NT2/D1 (cell line): ENCODE measurements around the gene RBAK.
"Not testable (repeated sequence)": the region's sequence is repeated elsewhere in the genome, so short reads cannot be mapped to it uniquely, and the experiment has no call there.

Experiments
- DNase-seq: peaks from one replicate; pipeline ENCODE4 v3.0.0-alpha.2; 2011; ENCODE audit warnings: low read depth, low spot score
- H3K27me3 ChIP-seq: 2 replicates; pipeline ENCODE4 v1.6.0; 2011; ENCODE audit warnings: mild to moderate bottlenecking; ENCODE audit not compliant: insufficient read length, insufficient read depth
- H3K36me3 ChIP-seq: 2 replicates; pipeline ENCODE4 v1.6.1; 2011; ENCODE audit warnings: mild to moderate bottlenecking, low read length, mixed read lengths; ENCODE audit not compliant: insufficient read depth, insufficient read length
- H3K4me1 ChIP-seq: 2 replicates; pipeline ENCODE4 v1.5.1; 2011; ENCODE audit not compliant: insufficient read depth, insufficient read length
- H3K4me3 ChIP-seq: 2 replicates; pipeline ENCODE4 v1.5.1; 2011; ENCODE audit warnings: low read depth; ENCODE audit not compliant: insufficient read length
- H3K9ac ChIP-seq: 2 replicates; pipeline ENCODE4 v1.6.0; 2011; ENCODE audit warnings: low read depth; ENCODE audit not compliant: insufficient read length
- H3K9me3 ChIP-seq: 2 replicates; pipeline ENCODE4 v1.5.1; 2011; ENCODE audit warnings: mild to moderate bottlenecking, low read length; ENCODE audit not compliant: insufficient read depth
- SUZ12 ChIP-seq: IDR thresholded peaks from 2 replicates; pipeline ENCODE4 v1.6.1; 2011; ENCODE audit not compliant: insufficient read length, insufficient read depth; ENCODE audit errors: extremely low read depth
- YY1 ChIP-seq: IDR thresholded peaks from 2 replicates; pipeline ENCODE4 v1.6.1; 2011; ENCODE audit not compliant: insufficient read length, insufficient read depth
- ZNF274 ChIP-seq: IDR thresholded peaks from 2 replicates; pipeline ENCODE4 v1.6.1; 2011; ENCODE audit warnings: mild to moderate bottlenecking, low read depth, low read length

Gene RBAK

GRCh38 chr7:5005066-5005465 is 40.6 kb upstream of the RBAK start:
- H3K9me3 ChIP-seq, result peaks cover 10% of the 10 kb centered on the region; the same call in 1 of the 2 replicates
- H3K9ac ChIP-seq, result no peak overlapping the region
- H3K4me1 ChIP-seq, result no peaks in the 10 kb centered on the region
- H3K36me3 ChIP-seq, result peaks cover 17% of the 10 kb centered on the region
- TF ChIP-seq YY1, result no peak
- no peak for TF ChIP-seq SUZ12
- no peak for TF ChIP-seq ZNF274
- no peaks in the 10 kb centered on the region for H3K27me3 ChIP-seq
- no peak overlapping the region for H3K4me3 ChIP-seq
- DNase-seq, result no peak

GRCh38 chr7:5012985-5013384 is 32.7 kb upstream of the RBAK start:
- Histone ChIP-seq H3K4me3 (no peak overlapping the region), H3K27me3 (no peaks in the 10 kb centered on the region), H3K9me3 (peaks cover 22% of the 10 kb centered on the region; the same call in 1 of the 2 replicates), H3K36me3 (peaks cover 3% of the 10 kb centered on the region), H3K9ac (no peak overlapping the region), H3K4me1 (peaks cover 3% of the 10 kb centered on the region)
- TF ChIP-seq ZNF274 (no peak), YY1 (no peak), SUZ12 (no peak)
- DNase-seq, result no peak

GRCh38 chr7:5015936-5016335 is 29.7 kb upstream of the RBAK start:
- H3K4me1 ChIP-seq, H3K27me3 ChIP-seq, H3K4me3 ChIP-seq, H3K9me3 ChIP-seq, DNase-seq, H3K9ac ChIP-seq, H3K36me3 ChIP-seq: not testable (repeated sequence)

GRCh38 chr7:5017626-5018025 is 28.0 kb upstream of the RBAK start:
- not testable (repeated sequence) for H3K4me3 ChIP-seq, H3K9me3 ChIP-seq, DNase-seq, H3K9ac ChIP-seq, H3K36me3 ChIP-seq, H3K4me1 ChIP-seq, H3K27me3 ChIP-seq

GRCh38 chr7:5020098-5020497 is 25.6 kb upstream of the RBAK start:
- TF ChIP-seq ZNF274, result no peak
- TF ChIP-seq YY1, result no peak
- TF ChIP-seq SUZ12, result no peak
- Histone ChIP-seq H3K27me3 (no peaks in the 10 kb centered on the region), H3K36me3 (no peaks in the 10 kb centered on the region), H3K4me3 (no peak overlapping the region), H3K9me3 (no peaks in the 10 kb centered on the region; the same call in 1 of the 2 replicates), H3K9ac (no peak overlapping the region), H3K4me1 (no peaks in the 10 kb centered on the region)
- DNase-seq, result no peak

- not testable (repeated sequence) for H3K9ac ChIP-seq, H3K4me3 ChIP-seq, H3K9me3 ChIP-seq, H3K27me3 ChIP-seq, H3K4me1 ChIP-seq, DNase-seq, H3K36me3 ChIP-seq
These were observed 24.6 kb upstream of the RBAK start for GRCh38 chr7:5020976-5021550.

GRCh38 chr7:5023626-5024025 is 22.0 kb upstream of the RBAK start:
- H3K27me3 ChIP-seq, H3K9me3 ChIP-seq: not testable (repeated sequence)

GRCh38 chr7:5027796-5028410 is 17.8 kb upstream of the RBAK start:
- H3K4me1 ChIP-seq, DNase-seq, H3K27me3 ChIP-seq, H3K36me3 ChIP-seq, H3K9ac ChIP-seq, H3K4me3 ChIP-seq, H3K9me3 ChIP-seq: not testable (repeated sequence)

More at GRCh38 chr7:5023626-5024025, 22.0 kb upstream of the RBAK start:
- H3K4me3 ChIP-seq, DNase-seq, H3K9ac ChIP-seq, H3K36me3 ChIP-seq, H3K4me1 ChIP-seq: not testable (repeated sequence)

- not testable (repeated sequence) for DNase-seq, H3K9ac ChIP-seq
These were observed 12.5 kb upstream of the RBAK start for GRCh38 chr7:5033186-5033585.

More at GRCh38 chr7:5033186-5033585, 12.5 kb upstream of the RBAK start:
- H3K27me3 ChIP-seq, H3K9me3 ChIP-seq, H3K4me3 ChIP-seq, H3K4me1 ChIP-seq, H3K36me3 ChIP-seq: not testable (repeated sequence)
